HCT116 (cell line): ENCODE measurements around the gene C16orf74. TPM values are rescaled to one million over a fixed set of nuclear protein-coding genes. Genes with fewer than 3 reads are reported as not detected.

Source experiments
- ATAC-seq: fragments of 200-7000 bp; cut with Tn5 transposase; 2 replicates; pipeline ENCODE4 v1.9.1; 2020; ENCODE audit warnings: mild to moderate bottlenecking, moderate library complexity
- BruUV-seq: library from RNA; stranded (reverse); fragments of 400-500 nt; replicated peaks from 2 replicates; lab custom pipeline; 2021; lab: Mats Ljungman, UMichigan
- CTCF ChIA-PET: fragments of 300-600 bp; sonication (Branson Sonifier 250); formaldehyde crosslinking; loops from one replicate; lab custom pipeline; 2021; ENCODE audit warnings: antibody characterized with exemption; lab: Charles Lee
- POLR2A ChIA-PET: fragments of 300-600, 350-600 bp; sonication (Branson Sonifier 250); formaldehyde crosslinking; loops from one replicate; lab custom pipeline; 2021; ENCODE audit warnings: antibody characterized with exemption; lab: Charles Lee
- RAD21 ChIA-PET, 2 experiments: fragments of 300-600 bp; sonication (Branson Sonifier 250); formaldehyde crosslinking; loops; one replicate each; lab custom pipeline; 2023; ENCODE audit warnings: low total read pairs in 2 of 2; ENCODE audit not compliant: uncharacterized antibody in 2 of 2, unreplicated experiment in 2 of 2, low non-redundant PET in 1 of 2; lab: Charles Lee
- DNase-seq: peaks from one replicate; pipeline ENCODE4 v3.0.0-alpha.2; 2010; ENCODE audit warnings: low read depth, low spot score
- H2AFZ ChIP-seq: fragments of 200-600 bp; shearing (Covaris generic), sonication (generic); 2 replicates; pipeline ENCODE4 v1.6.1; 2017; ENCODE audit warnings: low read depth, mixed run types, mixed read lengths, antibody characterized with exemption, low read length; ENCODE audit not compliant: poor library complexity, severe bottlenecking
- H3K27ac ChIP-seq: 2 replicates; pipeline ENCODE4 v1.5.1; 2012; ENCODE audit warnings: low read depth, low read length
- H3K27me3 ChIP-seq: fragments of 200-600 bp; sonication (generic); 2 replicates; pipeline ENCODE4 v1.6.1; 2016; ENCODE audit warnings: mixed run types, low read length, mixed read lengths; ENCODE audit not compliant: insufficient read depth
- H3K36me3 ChIP-seq, 2 experiments: fragments of 200-500 bp in 1 of 2; fragments of 200-600 bp in 1 of 2; sonication (Bioruptor generic) in 1 of 2; sonication (generic) in 1 of 2; 2 replicates each; pipeline versions ENCODE4 v1.5.1 to v1.6.1; 2014 to 2016; ENCODE audit warnings: low read length in 2 of 2, inconsistent platforms in 1 of 2, mixed read lengths in 1 of 2, mixed run types in 1 of 2; ENCODE audit not compliant: insufficient read depth in 2 of 2, control insufficient read depth in 1 of 2
- H3K4me1 ChIP-seq, 2 experiments: fragments of 200-600 bp in 1 of 2; sonication (generic) in 1 of 2; 2 replicates each; pipeline versions ENCODE4 v1.5.1 to v1.6.1; 2012 to 2017; ENCODE audit warnings: low read length in 2 of 2, inconsistent platforms in 1 of 2, mild to moderate bottlenecking in 1 of 2, mixed read lengths in 1 of 2, mixed run types in 1 of 2, moderate library complexity in 1 of 2; ENCODE audit not compliant: insufficient read depth in 2 of 2, control insufficient read depth in 1 of 2
- H3K4me2 ChIP-seq: fragments of 200-600 bp; sonication (generic); 2 replicates; pipeline ENCODE4 v1.6.1; 2017; ENCODE audit warnings: mixed run types, low read length, mixed read lengths
- H3K4me3 ChIP-seq, 2 experiments: fragments of 200-600 bp in 1 of 2; sonication (generic) in 1 of 2; replicated peaks in 1 of 2; 2 replicates each; pipeline ENCODE4 v1.5.1; 2011 to 2016; ENCODE audit warnings: low read length in 2 of 2, control low read depth in 1 of 2, low read depth in 1 of 2, mild to moderate bottlenecking in 1 of 2, mixed read lengths in 1 of 2, mixed run types in 1 of 2
- H3K79me2 ChIP-seq: fragments of 200-600 bp; sonication (generic); 2 replicates; pipeline ENCODE4 v1.6.1; 2017; ENCODE audit warnings: mild to moderate bottlenecking, mixed run types, low read length, moderate library complexity, mixed read lengths; ENCODE audit not compliant: insufficient read depth
- H3K9ac ChIP-seq: fragments of 200-600 bp; sonication (generic); 2 replicates; pipeline ENCODE4 v1.6.1; 2016; ENCODE audit warnings: low read length, mixed read lengths
- H3K9me2 ChIP-seq: fragments of 200-600 bp; sonication (generic), shearing (Covaris generic); 2 replicates; pipeline ENCODE4 v1.6.1; 2017; ENCODE audit warnings: mixed run types, mild to moderate bottlenecking, moderate library complexity; ENCODE audit not compliant: insufficient read depth
- H3K9me3 ChIP-seq, 2 experiments: fragments of 200-500 bp in 1 of 2; fragments of 200-600 bp in 1 of 2; sonication (Bioruptor generic) in 1 of 2; sonication (generic) in 1 of 2; 2 replicates each; pipeline ENCODE4 v1.6.1; 2014 to 2017; ENCODE audit warnings: low read length in 2 of 2, mixed read lengths in 2 of 2, inconsistent platforms in 1 of 2, low read depth in 1 of 2, mild to moderate bottlenecking in 1 of 2, mixed run types in 1 of 2, moderate library complexity in 1 of 2; ENCODE audit not compliant: control insufficient read depth in 1 of 2, insufficient read depth in 1 of 2
- H4K20me1 ChIP-seq: fragments of 200-600 bp; sonication (generic), shearing (Covaris generic); 2 replicates; pipeline ENCODE4 v1.6.1; 2017; ENCODE audit warnings: mixed run types, mild to moderate bottlenecking, moderate library complexity; ENCODE audit not compliant: insufficient read depth
- CBX3 ChIP-seq: IDR thresholded peaks from 2 replicates; pipeline ENCODE4 v1.6.1; 2012; ENCODE audit warnings: low read depth
- EGR1 ChIP-seq: IDR thresholded peaks from 2 replicates; pipeline ENCODE4 v1.6.1; 2012; ENCODE audit warnings: low read depth
- ELF1 ChIP-seq: IDR thresholded peaks from 2 replicates; pipeline ENCODE4 v1.6.1; 2012; ENCODE audit warnings: low read depth, borderline replicate concordance
- EZH2phosphoT487 ChIP-seq: fragments of 200-600 bp; IDR thresholded peaks from 2 replicates; pipeline ENCODE4 v1.6.1; 2018; ENCODE audit warnings: antibody characterized with exemption, borderline replicate concordance
- FOSL1 ChIP-seq: IDR thresholded peaks from 2 replicates; pipeline ENCODE4 v1.6.1; 2012; ENCODE audit warnings: low read depth
- MAX ChIP-seq: IDR thresholded peaks from 2 replicates; pipeline ENCODE4 v1.6.1; 2012
- POLR2A ChIP-seq: IDR thresholded peaks from 2 replicates; pipeline ENCODE4 v1.7.0; 2011; ENCODE audit warnings: borderline replicate concordance; ENCODE audit not compliant: insufficient read depth, insufficient read length; ENCODE audit errors: extremely low read depth
- POLR2AphosphoS5 ChIP-seq: IDR thresholded peaks from 2 replicates; pipeline ENCODE4 v1.6.1; 2011; ENCODE audit warnings: mild to moderate bottlenecking, low read depth, low read length, moderate library complexity
- RAD21 ChIP-seq: IDR thresholded peaks from 2 replicates; pipeline ENCODE4 v1.6.1; 2012; ENCODE audit warnings: low read depth, mild to moderate bottlenecking
- SP1 ChIP-seq: IDR thresholded peaks from 2 replicates; pipeline ENCODE4 v1.6.1; 2012; ENCODE audit warnings: low read depth
- SRF ChIP-seq: IDR thresholded peaks from 2 replicates; pipeline ENCODE4 v1.6.1; 2012; ENCODE audit warnings: low read depth
- TCF7L2 ChIP-seq: IDR thresholded peaks from 2 replicates; pipeline ENCODE4 v1.7.0; 2011; ENCODE audit warnings: borderline replicate concordance, inconsistent platforms; ENCODE audit not compliant: insufficient read depth, insufficient read length; ENCODE audit errors: extremely low read depth
- YY1 ChIP-seq: IDR thresholded peaks from 2 replicates; pipeline ENCODE4 v1.6.1; 2011; ENCODE audit warnings: low read length, low read depth, moderate library complexity, mild to moderate bottlenecking; ENCODE audit not compliant: insufficient replicate concordance; ENCODE audit errors: extremely low read depth
- intact Hi-C: fragments of 100-400 bp; cut with micrococcal nuclease; formaldehyde crosslinking; loops from 2 replicates; pipeline ENCODE4 v1.10.0; 2022
- total RNA-seq: library from RNA; stranded (reverse); gene quantifications from one replicate; pipeline ENCODE4 v1.2.1, GENCODE V29; 2021; ENCODE audit not compliant: unreplicated experiment
- TF ChIP-seq, protein P1 (sequence below): IDR thresholded peaks from 2 replicates; pipeline ENCODE4 v1.6.1; 2011; ENCODE audit warnings: mild to moderate bottlenecking, low read length, moderate library complexity; ENCODE audit not compliant: insufficient replicate concordance; ENCODE audit errors: extremely low read depth

The C16orf74 gene
- total RNA-seq, 1 experiment from 2014 or later = 30.0 TPM

GRCh38 chr16:85716680-85717038 lies 34.2 kb downstream of the C16orf74 start:
- ATAC-seq (no peak), DNase-seq (no peak)
- H3K27me3 ChIP-seq = no peaks in the 10 kb centered on the region
- no peaks in the 10 kb centered on the region for H3K9me2 ChIP-seq
- RAD21 ChIA-PET = no interaction called here
- no TSS peak for BruUV-seq
- no peak overlapping the region for H3K4me3 ChIP-seq
- no peak overlapping the region for H2AFZ ChIP-seq
- intact Hi-C loops = loop anchor here (5.0 kb wide), 2 partner anchors 59 to 299 kb away; no protein-coding TSS in a partner anchor
- TF ChIP-seq ELF1 (no peak), SP1 (no peak), SRF (no peak)
- no peak overlapping the region for H3K9ac ChIP-seq
- H3K36me3 ChIP-seq = peaks cover 0 to 10% of the 10 kb centered on the region in 2 experiments; a peak in 1 of 4 replicates
- CTCF ChIA-PET = interaction anchor here (1.6 to 1.8 kb wide), 3 partner anchors 31 to 321 kb away, joined by 5 read pairs; no protein-coding TSS in a partner anchor
- POLR2A ChIA-PET = no interaction called here
- H4K20me1 ChIP-seq = no peaks in the 10 kb centered on the region
- H3K4me1 ChIP-seq = peaks cover 19 to 28% of the 10 kb centered on the region in 2 experiments
- no peaks in the 10 kb centered on the region for H3K79me2 ChIP-seq
- H3K9me3 ChIP-seq = peaks cover 6% of the 10 kb centered on the region in 2 experiments; a peak in 2 of 4 replicates
- H3K27ac ChIP-seq = no peak overlapping the region
- H3K4me2 ChIP-seq = no peak overlapping the region

GRCh38 chr16:85716022-85716679 lies 34.7 kb downstream of the C16orf74 start:
- no TSS peak for BruUV-seq
- no peak overlapping the region for H2AFZ ChIP-seq
- ChIA-PET POLR2A (no interaction called here), CTCF (interaction anchor here (1.2 to 1.8 kb wide), 4 partner anchors 31 to 321 kb away, joined by 3 to 5 read pairs (median 5); no protein-coding TSS in a partner anchor), RAD21 (no interaction called here)
- no peak overlapping the region for H3K4me2 ChIP-seq
- peaks cover 0 to 12% of the 10 kb centered on the region in 2 experiments; a peak in 1 of 4 replicates for H3K36me3 ChIP-seq
- H3K4me3 ChIP-seq = no peak overlapping the region
- no peak overlapping the region for H3K9ac ChIP-seq
- no peaks in the 10 kb centered on the region for H3K79me2 ChIP-seq
- DNase-seq (no peak), ATAC-seq (no peak)
- peaks cover 6% of the 10 kb centered on the region in 2 experiments; a peak in 2 of 4 replicates for H3K9me3 ChIP-seq
- no peaks in the 10 kb centered on the region for H4K20me1 ChIP-seq
- no peaks in the 10 kb centered on the region for H3K9me2 ChIP-seq
- H3K4me1 ChIP-seq = peaks cover 14 to 23% of the 10 kb centered on the region in 2 experiments
- no peak overlapping the region for H3K27ac ChIP-seq
- no peak for TF ChIP-seq FOSL1
- no peak for TF ChIP-seq POLR2AphosphoS5
- TF ChIP-seq, protein P1, sequence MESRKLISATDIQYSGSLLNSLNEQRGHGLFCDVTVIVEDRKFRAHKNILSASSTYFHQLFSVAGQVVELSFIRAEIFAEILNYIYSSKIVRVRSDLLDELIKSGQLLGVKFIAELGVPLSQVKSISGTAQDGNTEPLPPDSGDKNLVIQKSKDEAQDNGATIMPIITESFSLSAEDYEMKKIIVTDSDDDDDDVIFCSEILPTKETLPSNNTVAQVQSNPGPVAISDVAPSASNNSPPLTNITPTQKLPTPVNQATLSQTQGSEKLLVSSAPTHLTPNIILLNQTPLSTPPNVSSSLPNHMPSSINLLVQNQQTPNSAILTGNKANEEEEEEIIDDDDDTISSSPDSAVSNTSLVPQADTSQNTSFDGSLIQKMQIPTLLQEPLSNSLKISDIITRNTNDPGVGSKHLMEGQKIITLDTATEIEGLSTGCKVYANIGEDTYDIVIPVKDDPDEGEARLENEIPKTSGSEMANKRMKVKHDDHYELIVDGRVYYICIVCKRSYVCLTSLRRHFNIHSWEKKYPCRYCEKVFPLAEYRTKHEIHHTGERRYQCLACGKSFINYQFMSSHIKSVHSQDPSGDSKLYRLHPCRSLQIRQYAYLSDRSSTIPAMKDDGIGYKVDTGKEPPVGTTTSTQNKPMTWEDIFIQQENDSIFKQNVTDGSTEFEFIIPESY = no peak
- no peak for TF ChIP-seq EGR1
- no peak for TF ChIP-seq TCF7L2
- TF ChIP-seq YY1 = no peak
- no peak for TF ChIP-seq POLR2A
- TF ChIP-seq RAD21 = no peak
- no peak for TF ChIP-seq CBX3
- TF ChIP-seq SRF = no peak
- no peak for TF ChIP-seq EZH2phosphoT487
- no peak for TF ChIP-seq MAX
- H3K27me3 ChIP-seq = no peaks in the 10 kb centered on the region
- intact Hi-C loops = loop anchor here (5.0 kb wide), 2 partner anchors 59 to 299 kb away; no protein-coding TSS in a partner anchor
